ENCODE measurements around the gene ZFAND5.

The ZFAND5 gene

GRCh38 chr9:72322678-72323077 is 42.3 kb downstream of the ZFAND5 start:
- no peak for DNase-seq (ENCODE audit: low read depth)

GRCh38 chr9:72322259-72322658 is 42.7 kb downstream of the ZFAND5 start:
- DNase-seq (ENCODE audit: low read depth): no peak

DNA sequence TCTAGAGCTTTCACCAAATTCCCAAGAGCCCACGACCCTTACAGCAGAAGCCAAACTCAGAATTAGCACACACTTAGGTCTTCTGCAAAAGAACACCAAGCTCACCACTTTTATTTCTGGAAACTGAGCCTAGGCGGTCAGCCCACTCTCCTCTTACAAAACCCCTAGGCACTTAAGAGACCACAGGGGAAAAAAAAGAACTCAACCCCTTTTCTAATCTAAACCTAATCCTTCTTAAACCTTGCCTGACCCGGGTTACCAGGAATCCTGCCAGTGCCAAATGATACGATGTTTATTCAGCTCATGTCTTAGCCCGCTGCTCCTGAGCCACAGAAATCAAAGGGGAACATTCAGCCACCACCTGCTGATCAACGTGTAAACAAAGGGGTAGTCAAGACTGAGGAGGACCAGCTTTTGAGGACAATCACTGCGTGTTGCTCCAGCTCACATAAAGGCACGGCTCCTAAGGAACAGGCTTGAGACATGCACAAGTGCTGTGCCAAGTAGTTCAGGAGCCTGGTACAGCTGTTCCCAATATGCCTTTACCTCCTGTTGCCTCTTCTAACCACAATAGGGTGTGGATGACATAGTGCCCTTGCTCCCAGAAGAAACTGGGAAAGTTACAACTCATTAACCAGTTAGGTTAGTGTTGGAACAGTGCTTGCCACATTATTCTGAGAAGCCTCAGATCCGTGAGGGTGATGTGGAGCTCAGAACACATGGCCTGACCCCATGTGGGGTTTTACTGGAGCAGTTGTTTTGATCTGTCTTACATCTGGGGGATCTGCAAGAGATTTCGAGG is 49.3 kb downstream of the ZFAND5 start:
- no peak for DNase-seq (ENCODE audit: low read depth)

- DNase-seq (ENCODE audit: low read depth): no peak
Measured at GRCh38 chr9:72315089-72315509, 49.9 kb downstream of the ZFAND5 start.

- DNase-seq (ENCODE audit: low read depth): no peak
Measured at GRCh38 chr9:72313507-72313906, 51.5 kb downstream of the ZFAND5 start.

GRCh38 chr9:72312386-72312987 is 52.5 kb downstream of the ZFAND5 start:
- no peak for DNase-seq (ENCODE audit: low read depth)

- DNase-seq (ENCODE audit: low read depth): no peak
Measured at GRCh38 chr9:72309364-72310133, 55.5 kb downstream of the ZFAND5 start.

DNA sequence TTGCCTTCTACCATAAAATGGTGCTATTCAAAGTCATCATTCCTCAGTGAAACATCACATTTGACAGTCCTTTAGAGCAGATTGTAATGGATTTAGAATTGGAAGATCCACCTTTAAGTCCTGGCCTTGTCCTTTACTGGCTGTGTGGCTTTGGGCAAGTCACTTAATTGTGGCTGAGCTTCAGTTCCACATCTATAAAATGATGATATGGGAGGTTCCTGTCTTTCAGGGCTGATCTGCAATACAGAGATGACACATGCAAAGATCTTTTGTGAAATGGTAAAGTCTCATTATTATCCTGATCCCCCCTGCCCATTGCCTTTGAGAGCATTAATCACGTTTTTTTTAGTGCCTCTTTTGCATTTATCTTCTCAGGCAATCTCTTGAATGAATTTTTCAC is 58.2 kb downstream of the ZFAND5 start:
- DNase-seq (ENCODE audit: low read depth): no peak

- DNase-seq (ENCODE audit: low read depth): no peak
Measured at GRCh38 chr9:72305707-72306106, 59.3 kb downstream of the ZFAND5 start.

GRCh38 chr9:72305102-72305546 is 59.9 kb downstream of the ZFAND5 start:
- DNase-seq (ENCODE audit: low read depth): no peak

DNA sequence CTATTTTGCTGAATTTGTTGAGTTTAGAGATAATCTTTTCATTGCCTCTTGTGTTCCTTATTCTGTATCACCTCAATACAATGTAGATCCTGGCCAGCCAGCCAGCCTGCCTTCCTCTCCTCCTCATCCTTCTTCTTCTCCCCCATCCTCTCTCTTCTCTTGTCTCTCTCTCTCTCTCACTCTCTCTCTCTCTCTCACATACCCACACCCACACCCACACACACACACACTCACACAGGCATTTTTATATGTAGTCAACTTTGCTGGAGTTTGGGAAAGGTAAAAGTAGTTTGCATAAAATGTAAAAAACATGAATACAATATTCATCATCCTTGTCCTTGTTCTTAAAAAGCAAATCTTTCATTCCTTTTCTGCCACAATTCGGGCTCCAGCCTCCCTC is 60.5 kb downstream of the ZFAND5 start:
- DNase-seq (ENCODE audit: low read depth): no peak

All from activated T-cell treated with anti-CD3 and anti-CD28 coated beads for 48 hours (primary cell).